HepG2 (cell line): Measurements from ENCODE around the gene STK24. TPM values are rescaled to one million over a fixed set of nuclear protein-coding genes. Genes with fewer than 3 reads are reported as not detected.

Source experiments
- ATAC-seq: fragments of 200-7000 bp; cut with Tn5 transposase; 3 replicates; pipeline ENCODE4 v1.9.1; 2020; ENCODE audit warnings: mild to moderate bottlenecking, moderate library complexity
- BruUV-seq: library from RNA; stranded (reverse); fragments of 400-500 nt; replicated peaks from 2 replicates; lab custom pipeline; 2021; lab: Mats Ljungman, UMichigan
- CTCF ChIA-PET: fragments of 300-600 bp; formaldehyde crosslinking; extraction: SDS; loops from one replicate; lab custom pipeline; 2021; ENCODE audit warnings: low total read pairs, inconsistent platforms, low intra/inter-chr PET ratio; lab: Yijun Ruan, JAX
- POLR2A ChIA-PET: fragments of 350-600 bp; sonication (Branson Sonifier 250); formaldehyde crosslinking; loops from one replicate; lab custom pipeline; 2020; ENCODE audit warnings: antibody characterized with exemption, inconsistent platforms; lab: Yijun Ruan, JAX
- DNase-seq: peaks from one replicate; pipeline ENCODE4 v3.0.0-alpha.2; 2015; ENCODE audit warnings: low spot score
- FAIRE-seq: peaks from 3 replicates; lab custom pipeline; 2011; peaks lifted over from hg19 to GRCh38; lab: Jason Lieb, UNC
- H2AFZ ChIP-seq: one replicate; pipeline ENCODE4 v1.6.1; 2011; ENCODE audit warnings: low read length, inconsistent platforms
- H3K27ac ChIP-seq: fragments of 300-600 bp; 3 replicates; pipeline ENCODE4 v1.8.0; 2011; ENCODE audit warnings: mixed run types, mild to moderate bottlenecking, mixed read lengths, low read length, inconsistent platforms; ENCODE audit not compliant: insufficient read depth; ENCODE audit errors: extremely low read length
- H3K27me3 ChIP-seq, 2 experiments: fragments of 200-600 bp in 1 of 2; 2 replicates in 1 of 2; 3 replicates in 1 of 2; pipeline versions ENCODE4 v1.6.0 to v1.8.0; 2011; ENCODE audit warnings: low read length in 2 of 2, mild to moderate bottlenecking in 2 of 2, moderate library complexity in 2 of 2, inconsistent platforms in 1 of 2; ENCODE audit not compliant: insufficient read depth in 2 of 2, control insufficient read depth in 1 of 2
- H3K36me3 ChIP-seq, 2 experiments: fragments of 200-600 bp in 1 of 2; replicated peaks in 1 of 2; 2 replicates in 1 of 2; 3 replicates in 1 of 2; pipeline versions ENCODE4 v1.5.1 to v1.8.0; 2011; ENCODE audit warnings: low read length in 2 of 2, inconsistent platforms in 1 of 2; ENCODE audit not compliant: insufficient read depth in 2 of 2, control insufficient read depth in 1 of 2
- H3K4me1 ChIP-seq: 2 replicates; pipeline ENCODE4 v1.5.1; 2012; ENCODE audit warnings: low read length, inconsistent platforms; ENCODE audit not compliant: insufficient read depth
- H3K4me2 ChIP-seq: 2 replicates; pipeline ENCODE4 v1.6.0; 2011; ENCODE audit warnings: low read depth, low read length, inconsistent platforms
- H3K4me3 ChIP-seq, 3 experiments: fragments of 200-600 bp in 1 of 3; sonication (generic), shearing (Covaris generic) in 1 of 3; replicated peaks in 1 of 3; 2 replicates each; pipeline ENCODE4 v1.5.1; 2011 to 2016; ENCODE audit warnings: low read length in 3 of 3, inconsistent platforms in 2 of 3, low read depth in 2 of 3, mild to moderate bottlenecking in 2 of 3, control low read depth in 1 of 3, mixed read lengths in 1 of 3; ENCODE audit not compliant: insufficient read depth in 1 of 3
- H3K79me2 ChIP-seq: one replicate; pipeline ENCODE4 v1.6.1; 2011; ENCODE audit warnings: low read length, inconsistent platforms; ENCODE audit not compliant: insufficient read depth
- H3K9ac ChIP-seq: 2 replicates; pipeline ENCODE4 v1.6.0; 2011; ENCODE audit warnings: mild to moderate bottlenecking, low read depth, low read length, inconsistent platforms; ENCODE audit not compliant: insufficient read depth
- H3K9me3 ChIP-seq: 2 replicates; pipeline ENCODE4 v1.5.1; 2012; ENCODE audit warnings: mild to moderate bottlenecking, low read length
- H4K20me1 ChIP-seq: 2 replicates; pipeline ENCODE4 v1.6.0; 2011; ENCODE audit warnings: inconsistent platforms, mild to moderate bottlenecking, low read length, moderate library complexity; ENCODE audit not compliant: insufficient read depth
- ARNT2 ChIP-seq: sonication (generic); formaldehyde crosslinking; IDR thresholded peaks from 2 replicates; pipeline ENCODE4 v1.8.0; 2022; ENCODE audit warnings: mild to moderate bottlenecking, low read depth, missing genetic modification reagents, moderate library complexity
- IKZF1 ChIP-seq: fragments of 450-650 bp; IDR thresholded peaks from 2 replicates; pipeline ENCODE4 v1.7.1; 2016
- KMT2B ChIP-seq: IDR thresholded peaks from 2 replicates; pipeline ENCODE4 v1.6.1; 2016; ENCODE audit warnings: missing genetic modification reagents, missing compliant biosample characterization
- NAIF1 ChIP-seq: sonication (generic); formaldehyde crosslinking; IDR thresholded peaks from 2 replicates; pipeline ENCODE4 v1.5.0; 2020; ENCODE audit warnings: mild to moderate bottlenecking, missing genetic modification reagents, borderline replicate concordance
- PAF1 ChIP-seq: IDR thresholded peaks from 2 replicates; pipeline ENCODE4 v1.6.1; 2016; ENCODE audit warnings: missing genetic modification reagents, missing compliant biosample characterization
- RFXANK ChIP-seq: IDR thresholded peaks from 2 replicates; pipeline ENCODE4 v1.6.1; 2016
- SP1 ChIP-seq, 2 experiments: fragments of 450-650 bp in 1 of 2; sonication (generic) in 1 of 2; formaldehyde crosslinking in 1 of 2; IDR thresholded peaks; 2 replicates each; pipeline versions ENCODE4 v1.4.0 to v1.6.1; 2016 to 2020; ENCODE audit warnings: missing genetic modification reagents in 1 of 2
- ZBTB7A ChIP-seq: sonication (generic); formaldehyde crosslinking; IDR thresholded peaks from 2 replicates; pipeline ENCODE4 v1.8.0; 2022; ENCODE audit warnings: mild to moderate bottlenecking, missing genetic modification reagents
- ZBTB8A ChIP-seq: sonication (generic); formaldehyde crosslinking; IDR thresholded peaks from 2 replicates; pipeline ENCODE4 v1.4.0; 2020; ENCODE audit warnings: mild to moderate bottlenecking, low read depth, missing genetic modification reagents, borderline replicate concordance
- ZNF296 ChIP-seq: sonication (generic); formaldehyde crosslinking; conservative IDR thresholded peaks from 2 replicates; pipeline ENCODE4 v1.5.0; 2020; ENCODE audit warnings: mild to moderate bottlenecking, missing genetic modification reagents
- WGBS: methylation state at CpG from one replicate; pipeline ENCODE4 v1.1.6; 2017; ENCODE audit warnings: low lambda C conversion rate; 5-methylcytosine and 5-hydroxymethylcytosine counted together
- in situ Hi-C: cut with HindIII; loops from 2 replicates; pipeline ENCODE4 v1.10.0; 2017; ENCODE audit warnings: low pct_unique_long_range_greater_than_20kb; ENCODE audit not compliant: extremely low pct_ligation_motif_present
- intact Hi-C: fragments of 100-400 bp; cut with micrococcal nuclease; formaldehyde crosslinking; loops from one replicate; pipeline ENCODE4 v1.10.0; 2022; ENCODE audit not compliant: unreplicated experiment
- polyA plus RNA-seq, 8 experiments: library from polyadenylated mRNA; depleted of rRNA in 3 of 8; stranded (reverse) in 7 of 8; unstranded in 1 of 8; fragments of >200 nt; fragmentation: Illumina TruSeq in 4 of 8; extraction: Trizol in 4 of 8; gene quantifications; 2 replicates each; pipeline versions ENCODE4 v1.2.1 to v1.2.3, GENCODE V29; 2011 to 2016; ENCODE audit warnings: low read depth in 4 of 8, missing spikeins in 1 of 8, mixed read lengths in 1 of 8; ENCODE audit not compliant: insufficient read depth in 1 of 8
- total RNA-seq, 5 experiments: library from RNA; depleted of rRNA; stranded (reverse); fragments of >200 nt; fragmentation: Illumina TruSeq; extraction: Trizol; gene quantifications; 2 replicates each; pipeline ENCODE4 v1.2.3, GENCODE V29; 2016; ENCODE audit warnings: low read depth in 1 of 5
- TF ChIP-seq, protein P1 (sequence below): sonication (generic); formaldehyde crosslinking; IDR thresholded peaks from 2 replicates; pipeline ENCODE4 v1.8.1; 2023; ENCODE audit warnings: mild to moderate bottlenecking, missing genetic modification reagents
- TF ChIP-seq, protein P2 (sequence below): sonication (generic); formaldehyde crosslinking; IDR thresholded peaks from 2 replicates; pipeline ENCODE4 v1.8.0; 2022; ENCODE audit warnings: mild to moderate bottlenecking, missing genetic modification reagents, moderate library complexity

The STK24 gene
- total and polyA plus RNA-seq, 2 of the 13 experiments (the other 11 are each of a cell fraction or from before 2014, with no cell fraction given): 51.3 to 73.0 TPM

DNA sequence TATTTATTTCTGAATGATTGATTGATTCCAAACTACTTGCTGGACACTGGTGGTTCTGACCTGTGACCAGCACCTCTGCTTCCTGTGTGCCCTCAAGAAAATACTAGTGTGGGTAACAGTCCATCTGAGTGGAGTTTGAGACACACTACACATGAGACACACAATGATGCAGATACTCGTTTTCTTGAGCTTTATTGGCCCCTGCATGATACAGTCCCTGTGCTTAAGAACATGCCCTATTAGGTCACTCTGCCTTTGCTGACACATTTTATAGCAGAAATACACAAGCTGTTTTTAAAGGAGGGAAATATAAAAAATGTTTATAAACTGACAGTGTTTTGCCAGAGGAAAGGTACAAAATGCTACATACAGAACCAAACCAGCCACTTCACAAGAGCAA lies 126.9 kb downstream of the STK24 start:
- no peak overlapping the region for H3K4me2 ChIP-seq
- no peaks in the 10 kb centered on the region for H3K27me3 ChIP-seq
- DNase-seq (no peak), ATAC-seq (no peak), FAIRE-seq (no peak)
- H3K27ac ChIP-seq: peak overlapping the region; percentile 14
- intact Hi-C loops: no loop called here
- no peak overlapping the region for H3K9ac ChIP-seq
- H3K36me3 ChIP-seq: peaks cover 29 to 69% of the 10 kb centered on the region in 2 experiments
- ChIA-PET POLR2A (no interaction called here), CTCF (no interaction called here)
- no peak for TF ChIP-seq NAIF1
- no peak for TF ChIP-seq RFXANK (CRISPR knock-in tag)
- TF ChIP-seq IKZF1: no peak
- no peak for TF ChIP-seq ZNF296 (CRISPR knock-in tag)
- TF ChIP-seq ARNT2: no peak
- TF ChIP-seq, protein P1, sequence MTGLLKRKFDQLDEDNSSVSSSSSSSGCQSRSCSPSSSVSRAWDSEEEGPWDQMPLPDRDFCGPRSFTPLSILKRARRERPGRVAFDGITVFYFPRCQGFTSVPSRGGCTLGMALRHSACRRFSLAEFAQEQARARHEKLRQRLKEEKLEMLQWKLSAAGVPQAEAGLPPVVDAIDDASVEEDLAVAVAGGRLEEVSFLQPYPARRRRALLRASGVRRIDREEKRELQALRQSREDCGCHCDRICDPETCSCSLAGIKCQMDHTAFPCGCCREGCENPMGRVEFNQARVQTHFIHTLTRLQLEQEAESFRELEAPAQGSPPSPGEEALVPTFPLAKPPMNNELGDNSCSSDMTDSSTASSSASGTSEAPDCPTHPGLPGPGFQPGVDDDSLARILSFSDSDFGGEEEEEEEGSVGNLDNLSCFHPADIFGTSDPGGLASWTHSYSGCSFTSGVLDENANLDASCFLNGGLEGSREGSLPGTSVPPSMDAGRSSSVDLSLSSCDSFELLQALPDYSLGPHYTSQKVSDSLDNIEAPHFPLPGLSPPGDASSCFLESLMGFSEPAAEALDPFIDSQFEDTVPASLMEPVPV (CRISPR knock-in tag): no peak
- TF ChIP-seq PAF1 (CRISPR knock-in tag): no peak
- TF ChIP-seq KMT2B (CRISPR knock-in tag): no peak
- no peak for TF ChIP-seq ZBTB7A (CRISPR knock-in tag)
- TF ChIP-seq ZBTB8A (CRISPR knock-in tag): no peak
- TF ChIP-seq, protein P2, sequence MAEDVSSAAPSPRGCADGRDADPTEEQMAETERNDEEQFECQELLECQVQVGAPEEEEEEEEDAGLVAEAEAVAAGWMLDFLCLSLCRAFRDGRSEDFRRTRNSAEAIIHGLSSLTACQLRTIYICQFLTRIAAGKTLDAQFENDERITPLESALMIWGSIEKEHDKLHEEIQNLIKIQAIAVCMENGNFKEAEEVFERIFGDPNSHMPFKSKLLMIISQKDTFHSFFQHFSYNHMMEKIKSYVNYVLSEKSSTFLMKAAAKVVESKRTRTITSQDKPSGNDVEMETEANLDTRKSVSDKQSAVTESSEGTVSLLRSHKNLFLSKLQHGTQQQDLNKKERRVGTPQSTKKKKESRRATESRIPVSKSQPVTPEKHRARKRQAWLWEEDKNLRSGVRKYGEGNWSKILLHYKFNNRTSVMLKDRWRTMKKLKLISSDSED: no peak
- no peak for TF ChIP-seq SP1 (IDR thresholded peaks at IDR 0.05)
- no peak for TF ChIP-seq SP1 (CRISPR knock-in tag; IDR thresholded peaks at IDR 0.05)
- BruUV-seq: no TSS peak
- no peaks in the 10 kb centered on the region for H3K79me2 ChIP-seq
- no peak overlapping the region for H3K4me3 ChIP-seq
- in situ Hi-C loops: no loop called here
- WGBS: 86% methylated on average over 1 of the region's 1 CpG
- H3K9me3 ChIP-seq: no peaks in the 10 kb centered on the region
- H2AFZ ChIP-seq: no peak overlapping the region
- peaks cover 22% of the 10 kb centered on the region for H4K20me1 ChIP-seq
- peaks cover 23% of the 10 kb centered on the region for H3K4me1 ChIP-seq
